Activated CD8-positive, alpha-beta memory T cell treated with anti-CD3 and anti-CD28 coated beads, Interleukin-2, amount 50 U/mL, for 1 hour (primary cell): ENCODE data around the gene ARFRP1.
"Not testable (repeated sequence)": the region's sequence is repeated elsewhere in the genome, so short reads cannot be mapped to it uniquely, and the experiment has no call there.

Experiments used
- DNase-seq: peaks from one replicate; pipeline ENCODE4 v3.0.0-alpha.2; 2020; ENCODE audit errors: extremely low read depth

ARFRP1 gene

GRCh38 chr20:63732118-63733095, 24.6 kb upstream of the ARFRP1 start:
- DNase-seq: no peak

GRCh38 chr20:63731410-63731809, 23.6 kb upstream of the ARFRP1 start:
- no peak for DNase-seq

- not testable (repeated sequence) for DNase-seq
Observed at GRCh38 chr20:63730189-63730733, 22.5 kb upstream of the ARFRP1 start.

GRCh38 chr20:63722967-63723622, 15.3 kb upstream of the ARFRP1 start:
- not testable (repeated sequence) for DNase-seq

GRCh38 chr20:63718996-63719395, 11.2 kb upstream of the ARFRP1 start:
- no peak for DNase-seq

GRCh38 chr20:63714858-63715257, 7.1 kb upstream of the ARFRP1 start:
- DNase-seq: no peak

- DNase-seq: no peak
Observed at GRCh38 chr20:63712191-63712590, 4.4 kb upstream of the ARFRP1 start.

GRCh38 chr20:63711085-63711645, 3.4 kb upstream of the ARFRP1 start:
- DNase-seq: no peak

GRCh38 chr20:63709149-63709527, 1.4 kb upstream of the ARFRP1 start:
- DNase-seq: no peak

GRCh38 chr20:63708301-63709148, 749 bp upstream of the ARFRP1 start:
- DNase-seq: no peak

GRCh38 chr20:63706852-63707557, 771 bp downstream of the ARFRP1 start:
- DNase-seq: no peak

GRCh38 chr20:63706027-63706695, 1.6 kb downstream of the ARFRP1 start:
- no peak for DNase-seq

- DNase-seq: no peak
Observed at GRCh38 chr20:63705232-63706026, 2.3 kb downstream of the ARFRP1 start.

GRCh38 chr20:63704749-63705117, 3.0 kb downstream of the ARFRP1 start:
- DNase-seq: no peak

- no peak for DNase-seq
Observed at GRCh38 chr20:63703976-63704748, 3.6 kb downstream of the ARFRP1 start.

- DNase-seq: no peak
Observed at GRCh38 chr20:63703471-63703975, 4.3 kb downstream of the ARFRP1 start.

- no peak for DNase-seq
Observed at GRCh38 chr20:63702751-63703470, 4.9 kb downstream of the ARFRP1 start.
